GM19397 (cell line): ENCODE measurements around the gene ZCCHC14.

Source experiments
- ATAC-seq: cut with Tn5 transposase; IDR thresholded peaks from one replicate; pipeline ENCODE4 v1.9.1; 2021; ENCODE audit warnings: mild to moderate bottlenecking, moderate library complexity; ENCODE audit not compliant: unreplicated experiment

Gene ZCCHC14

GRCh38 chr16:87458424-87458915 is 34.4 kb downstream of the ZCCHC14 start:
- ATAC-seq = no peak

- no peak for ATAC-seq
Measured at GRCh38 chr16:87457709-87458423, 35.0 kb downstream of the ZCCHC14 start.

- ATAC-seq = no peak
Measured at GRCh38 chr16:87457061-87457611, 35.7 kb downstream of the ZCCHC14 start.

- ATAC-seq = no peak
Measured at GRCh38 chr16:87454391-87454790, 38.4 kb downstream of the ZCCHC14 start.

- ATAC-seq = no peak
Measured at GRCh38 chr16:87453326-87453725, 39.5 kb downstream of the ZCCHC14 start.

- ATAC-seq = no peak
Measured at GRCh38 chr16:87451563-87452210, 41.1 kb downstream of the ZCCHC14 start.

- no peak for ATAC-seq
Measured at GRCh38 chr16:87448866-87449265, 44.0 kb downstream of the ZCCHC14 start.

- no peak for ATAC-seq
Measured at GRCh38 chr16:87447323-87447722, 45.5 kb downstream of the ZCCHC14 start.

- no peak for ATAC-seq
Measured at GRCh38 chr16:87446479-87446878, 46.3 kb downstream of the ZCCHC14 start.

- no peak for ATAC-seq
Measured at GRCh38 chr16:87445486-87445885, 47.3 kb downstream of the ZCCHC14 start.

- ATAC-seq = no peak
Measured at GRCh38 chr16:87443964-87444363, 48.9 kb downstream of the ZCCHC14 start.

- ATAC-seq = no peak
Measured at GRCh38 chr16:87443016-87443415, 49.8 kb downstream of the ZCCHC14 start.

GRCh38 chr16:87442581-87442966 is 50.2 kb downstream of the ZCCHC14 start:
- no peak for ATAC-seq

GRCh38 chr16:87441886-87442580 is 50.8 kb downstream of the ZCCHC14 start:
- ATAC-seq = no peak

- no peak for ATAC-seq
Measured at GRCh38 chr16:87439926-87440325, 52.9 kb downstream of the ZCCHC14 start.

GRCh38 chr16:87438611-87438985 is 54.2 kb downstream of the ZCCHC14 start:
- ATAC-seq = no peak

- no peak for ATAC-seq
Measured at GRCh38 chr16:87437911-87438610, 54.8 kb downstream of the ZCCHC14 start.

GRCh38 chr16:87437327-87437726 is 55.5 kb downstream of the ZCCHC14 start:
- no peak for ATAC-seq

- ATAC-seq = no peak
Measured at GRCh38 chr16:87436225-87437172, 56.3 kb downstream of the ZCCHC14 start.
